HG03095 (cell line): ENCODE results near the gene FAM185A.
A peak's percentile ranks its signal among the peaks of the same experiment; 100 is the strongest.
"Not testable (repeated sequence)": the region's sequence is repeated elsewhere in the genome, so short reads cannot be mapped to it uniquely, and the experiment has no call there.

ENCODE experiments used
- ATAC-seq: cut with Tn5 transposase; IDR thresholded peaks from one replicate; pipeline ENCODE4 v1.9.1; 2021; ENCODE audit warnings: moderate library complexity; ENCODE audit not compliant: unreplicated experiment

The FAM185A gene

GRCh38 chr7:102828286-102828685, 79.5 kb downstream of the FAM185A start:
- ATAC-seq: no peak

GRCh38 chr7:102829075-102829474, 80.3 kb downstream of the FAM185A start:
- no peak for ATAC-seq

- no peak for ATAC-seq
Measured at GRCh38 chr7:102830197-102830596, 81.4 kb downstream of the FAM185A start.

GRCh38 chr7:102832674-102833073, 83.9 kb downstream of the FAM185A start:
- ATAC-seq: no peak

- ATAC-seq: no peak
Measured at GRCh38 chr7:102833343-102833742, 84.5 kb downstream of the FAM185A start.

GRCh38 chr7:102834466-102834865, 85.7 kb downstream of the FAM185A start:
- ATAC-seq: no peak

- ATAC-seq: peak; percentile 92
Measured at GRCh38 chr7:102834999-102835398, 86.2 kb downstream of the FAM185A start.

GRCh38 chr7:102836191-102836919, 87.6 kb downstream of the FAM185A start:
- ATAC-seq: no peak

- no peak for ATAC-seq
Measured at GRCh38 chr7:102836977-102837376, 88.2 kb downstream of the FAM185A start.

GRCh38 chr7:102837802-102838201, 89.0 kb downstream of the FAM185A start:
- ATAC-seq: no peak

GRCh38 chr7:102838572-102839101, 89.8 kb downstream of the FAM185A start:
- not testable (repeated sequence) for ATAC-seq

- ATAC-seq: no peak
Measured at GRCh38 chr7:102840404-102840803, 91.6 kb downstream of the FAM185A start.

- ATAC-seq: no peak
Measured at GRCh38 chr7:102841290-102841689, 92.5 kb downstream of the FAM185A start.

- ATAC-seq: no peak
Measured at GRCh38 chr7:102842284-102842683, 93.5 kb downstream of the FAM185A start.

GRCh38 chr7:102843850-102844249, 95.1 kb downstream of the FAM185A start:
- no peak for ATAC-seq

GRCh38 chr7:102845346-102845745, 96.5 kb downstream of the FAM185A start:
- ATAC-seq: no peak

GRCh38 chr7:102849079-102849478, 100.3 kb downstream of the FAM185A start:
- ATAC-seq: no peak

GRCh38 chr7:102849538-102849937, 100.7 kb downstream of the FAM185A start:
- ATAC-seq: no peak

GRCh38 chr7:102856036-102856435, 107.2 kb downstream of the FAM185A start:
- no peak for ATAC-seq
